Activated T-helper 1 cell treated with anti-CD3 and anti-CD28 coated beads, Interleukin-12 subunit alpha, Interleukin-12 subunit beta, Interleukin-2, Interleukin-4 antibody, amounts not matched to agents 30 ng/mL and 10 ng/mL and 1 ng/mL, durations not matched to agents 14 hours and 24 hours and 36 hours (primary cell): ENCODE data around the gene PXDN. TPM values are rescaled to one million over a fixed set of nuclear protein-coding genes. Genes with fewer than 3 reads are reported as not detected.
"Not testable (repeated sequence)": the region's sequence is repeated elsewhere in the genome, so short reads cannot be mapped to it uniquely, and the experiment has no call there.

ENCODE experiments used
- DNase-seq: peaks from one replicate; pipeline ENCODE4 v3.0.0; 2021; ENCODE audit warnings: low spot score
- H3K27ac Mint-ChIP-seq: one replicate; pipeline ENCODE4 v1.8.0; 2021; ENCODE audit warnings: mild to moderate bottlenecking, mixed read lengths
- H3K27me3 Mint-ChIP-seq: one replicate; pipeline ENCODE4 v1.8.0; 2022; ENCODE audit warnings: mild to moderate bottlenecking, moderate library complexity, mixed read lengths; ENCODE audit not compliant: insufficient read depth
- H3K36me3 Mint-ChIP-seq: one replicate; pipeline ENCODE4 v1.8.0; 2021; ENCODE audit warnings: low read depth, mixed read lengths
- H3K4me1 Mint-ChIP-seq: one replicate; pipeline ENCODE4 v1.8.0; 2021; ENCODE audit warnings: low read depth, mixed read lengths
- H3K4me3 Mint-ChIP-seq: one replicate; pipeline ENCODE4 v1.8.0; 2021; ENCODE audit warnings: mild to moderate bottlenecking, moderate library complexity, mixed read lengths
- H3K9me3 Mint-ChIP-seq: one replicate; pipeline ENCODE4 v1.8.0; 2021; ENCODE audit warnings: mixed read lengths
- intact Hi-C: fragments of 100-400 bp; cut with micrococcal nuclease; formaldehyde crosslinking; loops from one replicate; pipeline ENCODE4 v1.15.1; 2024
- total RNA-seq: library from RNA; stranded (reverse); gene quantifications from 2 replicates; pipeline ENCODE4 v1.2.3, GENCODE V29; 2022

Gene PXDN
- total RNA-seq, 1 donor from 2014 or later: 1.7 TPM

- Mint-ChIP-seq H3K9me3 (no peaks in the 10 kb centered on the region), H3K27me3 (peaks cover 2% of the 10 kb centered on the region), H3K4me3 (no peak overlapping the region), H3K36me3 (no peaks in the 10 kb centered on the region), H3K4me1 (no peaks in the 10 kb centered on the region), H3K27ac (no peak overlapping the region)
- intact Hi-C loops: no loop called here
- DNase-seq: no peak
Observed at GRCh38 chr2:1784087-1784486, 39.8 kb upstream of the PXDN start.

- no peak for DNase-seq
- intact Hi-C loops: no loop called here
- Mint-ChIP-seq H3K9me3 (no peaks in the 10 kb centered on the region), H3K27ac (no peak overlapping the region), H3K36me3 (no peaks in the 10 kb centered on the region), H3K4me3 (no peak overlapping the region), H3K4me1 (no peaks in the 10 kb centered on the region), H3K27me3 (no peaks in the 10 kb centered on the region)
Observed at GRCh38 chr2:1782514-1782913, 38.2 kb upstream of the PXDN start.

GRCh38 chr2:1781291-1782080 lies 37.2 kb upstream of the PXDN start:
- Mint-ChIP-seq H3K4me3 (no peak overlapping the region), H3K9me3 (no peaks in the 10 kb centered on the region), H3K36me3 (no peaks in the 10 kb centered on the region), H3K27ac (peak overlapping the region; percentile 0), H3K4me1 (no peaks in the 10 kb centered on the region), H3K27me3 (no peaks in the 10 kb centered on the region)
- intact Hi-C loops: no loop called here
- peak; percentile 16 for DNase-seq

GRCh38 chr2:1780693-1781092 lies 36.4 kb upstream of the PXDN start:
- H3K4me1 Mint-ChIP-seq: no peaks in the 10 kb centered on the region
- H3K27me3 Mint-ChIP-seq: no peaks in the 10 kb centered on the region
- H3K4me3 Mint-ChIP-seq: no peak overlapping the region
- intact Hi-C loops: no loop called here
- no peak overlapping the region for H3K27ac Mint-ChIP-seq
- H3K36me3 Mint-ChIP-seq: no peaks in the 10 kb centered on the region
- DNase-seq: no peak
- no peaks in the 10 kb centered on the region for H3K9me3 Mint-ChIP-seq

- H3K27me3 Mint-ChIP-seq, H3K4me1 Mint-ChIP-seq, H3K9me3 Mint-ChIP-seq, H3K27ac Mint-ChIP-seq, intact Hi-C loops, DNase-seq, H3K36me3 Mint-ChIP-seq: not testable (repeated sequence)
- H3K4me3 Mint-ChIP-seq: peak overlapping the region; percentile 45
Observed at GRCh38 chr2:1780054-1780453, 35.7 kb upstream of the PXDN start.

- H3K27me3 Mint-ChIP-seq: no peaks in the 10 kb centered on the region
Observed at GRCh38 chr2:1778566-1778965, 34.3 kb upstream of the PXDN start.

GRCh38 chr2:1777781-1778180 lies 33.5 kb upstream of the PXDN start:
- H3K27ac Mint-ChIP-seq: no peak overlapping the region
- H3K27me3 Mint-ChIP-seq: no peaks in the 10 kb centered on the region
- no peak overlapping the region for H3K4me3 Mint-ChIP-seq
- H3K4me1 Mint-ChIP-seq: no peaks in the 10 kb centered on the region
- intact Hi-C loops: no loop called here
- H3K9me3 Mint-ChIP-seq: no peaks in the 10 kb centered on the region
- no peaks in the 10 kb centered on the region for H3K36me3 Mint-ChIP-seq
- DNase-seq: no peak

More at GRCh38 chr2:1778566-1778965, 34.3 kb upstream of the PXDN start:
- H3K4me1 Mint-ChIP-seq: no peaks in the 10 kb centered on the region
- no peaks in the 10 kb centered on the region for H3K9me3 Mint-ChIP-seq
- no peak for DNase-seq
- no peak overlapping the region for H3K4me3 Mint-ChIP-seq
- no peak overlapping the region for H3K27ac Mint-ChIP-seq
- H3K36me3 Mint-ChIP-seq: no peaks in the 10 kb centered on the region
- intact Hi-C loops: no loop called here

- no peak for DNase-seq
- intact Hi-C loops: no loop called here
- H3K27me3 Mint-ChIP-seq: no peaks in the 10 kb centered on the region
- no peaks in the 10 kb centered on the region for H3K36me3 Mint-ChIP-seq
- H3K4me1 Mint-ChIP-seq: no peaks in the 10 kb centered on the region
- no peak overlapping the region for H3K27ac Mint-ChIP-seq
- H3K9me3 Mint-ChIP-seq: no peaks in the 10 kb centered on the region
- H3K4me3 Mint-ChIP-seq: no peak overlapping the region
Observed at GRCh38 chr2:1777156-1777555, 32.8 kb upstream of the PXDN start.

- Mint-ChIP-seq H3K27ac (no peak overlapping the region), H3K27me3 (no peaks in the 10 kb centered on the region), H3K4me3 (no peak overlapping the region), H3K36me3 (no peaks in the 10 kb centered on the region), H3K4me1 (no peaks in the 10 kb centered on the region), H3K9me3 (no peaks in the 10 kb centered on the region)
- intact Hi-C loops: no loop called here
- no peak for DNase-seq
Observed at GRCh38 chr2:1775511-1776035, 31.3 kb upstream of the PXDN start.

- Mint-ChIP-seq H3K27ac (no peak overlapping the region), H3K4me3 (no peak overlapping the region), H3K36me3 (no peaks in the 10 kb centered on the region), H3K27me3 (no peaks in the 10 kb centered on the region), H3K9me3 (no peaks in the 10 kb centered on the region), H3K4me1 (no peaks in the 10 kb centered on the region)
- no peak for DNase-seq
- intact Hi-C loops: no loop called here
Observed at GRCh38 chr2:1774929-1775328, 30.6 kb upstream of the PXDN start.

- intact Hi-C loops: no loop called here
- no peak for DNase-seq
- H3K9me3 Mint-ChIP-seq: no peaks in the 10 kb centered on the region
- no peaks in the 10 kb centered on the region for H3K4me1 Mint-ChIP-seq
- H3K27ac Mint-ChIP-seq: no peak overlapping the region
- H3K4me3 Mint-ChIP-seq: no peak overlapping the region
- no peaks in the 10 kb centered on the region for H3K36me3 Mint-ChIP-seq
- H3K27me3 Mint-ChIP-seq: no peaks in the 10 kb centered on the region
Observed at GRCh38 chr2:1773883-1774282, 29.6 kb upstream of the PXDN start.

- intact Hi-C loops: no loop called here
- no peak for DNase-seq
- H3K4me1 Mint-ChIP-seq: no peaks in the 10 kb centered on the region
- H3K9me3 Mint-ChIP-seq: no peaks in the 10 kb centered on the region
- no peak overlapping the region for H3K4me3 Mint-ChIP-seq
- no peaks in the 10 kb centered on the region for H3K36me3 Mint-ChIP-seq
- no peaks in the 10 kb centered on the region for H3K27me3 Mint-ChIP-seq
- H3K27ac Mint-ChIP-seq: no peak overlapping the region
Observed at GRCh38 chr2:1772471-1773267, 28.4 kb upstream of the PXDN start.

GRCh38 chr2:1771626-1772280 lies 27.4 kb upstream of the PXDN start:
- no peaks in the 10 kb centered on the region for H3K27me3 Mint-ChIP-seq
- DNase-seq: no peak
- intact Hi-C loops: no loop called here
- H3K4me3 Mint-ChIP-seq: no peak overlapping the region
- no peaks in the 10 kb centered on the region for H3K9me3 Mint-ChIP-seq
- no peaks in the 10 kb centered on the region for H3K4me1 Mint-ChIP-seq
- no peak overlapping the region for H3K27ac Mint-ChIP-seq
- H3K36me3 Mint-ChIP-seq: no peaks in the 10 kb centered on the region
